Ovary (tissue), 3 donors: ENCODE measurements around the gene KCNAB1.

Experiments used
- CTCF ChIP-seq, 3 donors: fragments of 450-650 bp in 2 of 3; fragments of 200-600 bp in 1 of 3; IDR thresholded peaks; one replicate each; pipeline versions ENCODE4 v1.5.1 to v1.8.0; 2016 to 2022; ENCODE audit warnings: antibody characterized with exemption in 3 of 3, mild to moderate bottlenecking in 1 of 3
- EP300 ChIP-seq: sonication (generic); formaldehyde crosslinking; IDR thresholded peaks from one replicate; pipeline ENCODE4 v1.6.1; 2017; ENCODE audit warnings: antibody characterized with exemption
- POLR2A ChIP-seq: fragments of 450-650 bp; IDR thresholded peaks from one replicate; pipeline ENCODE4 v1.6.1; 2017; ENCODE audit warnings: antibody characterized with exemption, mild to moderate bottlenecking, moderate library complexity
- donor health status: DM: no; HTN: no; CAD: no.

GRCh38 chr3:156525808-156526207 lies 405.4 kb downstream of the KCNAB1 start:
- TF ChIP-seq POLR2A (no peak), CTCF (IDR thresholded peaks at IDR 0.05) (no peak), EP300 (no peak)
